ENCODE measurements around the gene PLXNA4.
"Not testable (repeated sequence)": the region's sequence is repeated elsewhere in the genome, so short reads cannot be mapped to it uniquely, and the experiment has no call there.

The PLXNA4 gene

GRCh38 chr7:132191418-132191817 lies 384.9 kb downstream of the PLXNA4 start:
- no peak for DNase-seq

- DNase-seq: no peak
Observed at GRCh38 chr7:132190683-132191082, 385.6 kb downstream of the PLXNA4 start.

- DNase-seq: no peak
Observed at GRCh38 chr7:132189881-132190280, 386.4 kb downstream of the PLXNA4 start.

GRCh38 chr7:132187869-132188789 lies 388.1 kb downstream of the PLXNA4 start:
- no peak for DNase-seq

GRCh38 chr7:132187391-132187790 lies 388.9 kb downstream of the PLXNA4 start:
- DNase-seq: no peak

GRCh38 chr7:132185150-132185549 lies 391.1 kb downstream of the PLXNA4 start:
- no peak for DNase-seq

GRCh38 chr7:132183781-132184380 lies 392.4 kb downstream of the PLXNA4 start:
- no peak for DNase-seq

- DNase-seq: no peak
Observed at GRCh38 chr7:132182992-132183391, 393.3 kb downstream of the PLXNA4 start.

- DNase-seq: no peak
Observed at GRCh38 chr7:132181946-132182685, 394.2 kb downstream of the PLXNA4 start.

GRCh38 chr7:132181371-132181770 lies 394.9 kb downstream of the PLXNA4 start:
- no peak for DNase-seq

- DNase-seq: no peak
Observed at GRCh38 chr7:132180481-132180880, 395.8 kb downstream of the PLXNA4 start.

GRCh38 chr7:132179681-132180080 lies 396.6 kb downstream of the PLXNA4 start:
- DNase-seq: no peak

GRCh38 chr7:132179080-132179430 lies 397.2 kb downstream of the PLXNA4 start:
- DNase-seq: peak; percentile 3

- not testable (repeated sequence) for DNase-seq
Observed at GRCh38 chr7:132178402-132179079, 397.7 kb downstream of the PLXNA4 start.

- peak; percentile 20 for DNase-seq
Observed at GRCh38 chr7:132177708-132178401, 398.4 kb downstream of the PLXNA4 start.

GRCh38 chr7:132176719-132177118 lies 399.6 kb downstream of the PLXNA4 start:
- no peak for DNase-seq

- DNase-seq: no peak
Observed at GRCh38 chr7:132171130-132171576, 405.1 kb downstream of the PLXNA4 start.

GRCh38 chr7:132169730-132170129 lies 406.5 kb downstream of the PLXNA4 start:
- no peak for DNase-seq

GRCh38 chr7:132168239-132168638 lies 408.0 kb downstream of the PLXNA4 start:
- DNase-seq: no peak

- DNase-seq: not testable (repeated sequence)
Observed at GRCh38 chr7:132165695-132166094, 410.6 kb downstream of the PLXNA4 start.

GRCh38 chr7:132164558-132165125 lies 411.6 kb downstream of the PLXNA4 start:
- DNase-seq: no peak
